HG03432 (cell line): Measurements from ENCODE around the gene RAB26.

Source experiments
- ATAC-seq: cut with Tn5 transposase; IDR thresholded peaks from one replicate; pipeline ENCODE4 v1.9.1; 2021; ENCODE audit warnings: mild to moderate bottlenecking, moderate library complexity; ENCODE audit not compliant: unreplicated experiment

Gene RAB26

GRCh38 chr16:2178321-2179106 lies 30.1 kb downstream of the RAB26 start:
- no peak for ATAC-seq

DNA sequence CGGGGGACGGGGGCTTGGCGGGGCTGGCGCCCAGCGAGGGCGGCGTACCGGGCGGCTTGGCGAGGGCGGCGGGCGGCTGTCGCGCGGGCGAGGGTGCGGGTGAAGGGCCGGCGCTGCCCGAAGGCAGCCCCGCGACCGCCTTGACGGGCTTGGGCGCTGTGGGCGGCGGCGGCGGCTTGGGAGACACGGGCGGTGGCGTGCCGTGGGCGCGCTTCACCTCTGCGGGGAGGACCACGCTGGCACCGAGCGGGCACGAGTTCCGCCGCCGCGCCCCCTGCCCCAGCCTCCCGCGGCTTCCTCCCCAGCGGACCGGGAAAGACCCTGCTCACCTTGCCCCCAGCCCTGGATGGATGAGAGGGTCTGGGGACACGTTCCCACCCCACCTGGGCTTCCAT lies 30.7 kb downstream of the RAB26 start:
- no peak for ATAC-seq

DNA sequence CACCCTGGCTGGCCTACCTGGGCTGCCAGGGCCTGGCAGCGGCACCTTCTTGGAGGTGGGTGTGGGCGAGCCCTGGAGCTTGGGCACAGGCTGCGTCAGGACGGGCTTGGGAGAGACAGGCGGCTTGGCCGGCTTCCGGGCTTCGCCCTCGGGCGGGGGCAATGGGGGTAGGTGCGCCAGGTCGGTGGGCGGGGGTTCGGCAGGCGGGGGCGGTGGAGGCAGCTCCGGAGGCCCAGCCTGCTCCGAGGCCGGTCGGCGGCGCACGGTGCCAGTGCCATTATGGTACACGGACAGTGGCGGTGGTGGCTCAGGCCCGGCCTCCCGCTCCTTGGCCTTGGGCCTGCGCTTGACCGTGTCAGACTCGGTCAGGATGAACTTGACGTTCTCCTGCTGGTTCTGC lies 31.2 kb downstream of the RAB26 start:
- no peak for ATAC-seq

GRCh38 chr16:2180461-2180860 lies 32.0 kb downstream of the RAB26 start:
- no peak for ATAC-seq

- no peak for ATAC-seq
Observed at GRCh38 chr16:2180962-2181923, 32.8 kb downstream of the RAB26 start.

- ATAC-seq = no peak
Observed at GRCh38 chr16:2181952-2182351, 33.5 kb downstream of the RAB26 start.

GRCh38 chr16:2183671-2184070 lies 35.2 kb downstream of the RAB26 start:
- ATAC-seq = no peak

GRCh38 chr16:2184346-2184745 lies 35.9 kb downstream of the RAB26 start:
- no peak for ATAC-seq

- no peak for ATAC-seq
Observed at GRCh38 chr16:2184962-2185361, 36.5 kb downstream of the RAB26 start.

DNA sequence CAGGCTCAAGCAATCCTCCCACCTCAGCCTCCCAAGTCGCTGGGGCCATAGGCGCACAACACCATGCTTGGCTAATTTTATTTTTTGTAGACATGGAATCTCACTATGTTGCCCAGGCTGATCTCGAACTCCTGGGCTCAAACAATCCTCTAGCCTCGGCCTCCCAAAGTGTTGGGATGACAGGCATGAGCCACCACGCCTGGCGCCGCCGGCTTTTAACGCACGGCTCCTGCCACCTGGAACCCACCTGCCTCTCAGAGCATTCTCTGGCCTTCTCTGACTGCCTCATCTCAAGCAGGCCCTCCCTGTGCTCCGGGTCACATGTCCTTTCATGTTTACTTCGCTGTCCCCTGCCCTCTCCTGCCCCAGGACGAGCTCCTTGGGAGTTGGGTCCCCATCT lies 37.6 kb downstream of the RAB26 start:
- ATAC-seq = no peak

GRCh38 chr16:2186505-2186904 lies 38.1 kb downstream of the RAB26 start:
- ATAC-seq = no peak

DNA sequence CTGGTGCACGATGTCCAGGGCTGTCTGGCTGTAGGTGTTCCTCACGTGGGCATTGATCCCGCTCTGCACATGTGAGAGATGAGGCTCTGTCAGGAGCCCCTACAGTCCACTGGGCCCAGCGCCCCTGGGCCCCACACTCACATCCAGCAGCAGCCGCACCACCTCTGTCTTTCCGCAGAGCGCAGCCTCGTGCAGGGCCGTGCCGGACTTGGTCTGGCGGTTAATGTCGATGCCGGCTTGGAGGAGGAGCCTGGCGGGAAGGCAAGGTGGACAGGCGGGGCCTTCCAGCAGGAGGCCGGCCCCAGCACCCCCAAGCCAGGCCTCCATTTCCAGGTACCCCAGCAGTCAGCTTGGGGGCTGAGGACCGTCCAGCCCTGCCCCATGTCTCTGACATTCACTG lies 38.8 kb downstream of the RAB26 start:
- no peak for ATAC-seq

DNA sequence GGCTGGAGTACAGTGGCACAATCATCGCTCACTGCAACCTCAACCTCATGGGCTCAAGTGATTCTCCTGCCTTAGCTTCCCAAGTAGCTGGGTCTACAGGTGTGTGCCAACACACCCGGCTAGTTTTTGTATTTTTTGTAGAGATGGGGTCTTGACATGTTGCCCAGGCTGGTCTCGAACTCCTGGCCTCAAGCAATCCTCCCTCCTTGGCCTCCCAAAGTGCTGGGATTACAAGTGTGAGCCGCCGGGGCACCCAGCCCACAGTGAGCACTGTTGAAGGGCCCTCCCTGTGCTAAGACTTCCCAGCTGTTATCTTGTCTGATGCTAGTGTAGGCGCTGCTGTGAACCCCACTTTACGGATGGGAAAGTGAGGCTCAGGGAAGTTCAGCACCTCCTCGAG lies 40.0 kb downstream of the RAB26 start:
- no peak for ATAC-seq

DNA sequence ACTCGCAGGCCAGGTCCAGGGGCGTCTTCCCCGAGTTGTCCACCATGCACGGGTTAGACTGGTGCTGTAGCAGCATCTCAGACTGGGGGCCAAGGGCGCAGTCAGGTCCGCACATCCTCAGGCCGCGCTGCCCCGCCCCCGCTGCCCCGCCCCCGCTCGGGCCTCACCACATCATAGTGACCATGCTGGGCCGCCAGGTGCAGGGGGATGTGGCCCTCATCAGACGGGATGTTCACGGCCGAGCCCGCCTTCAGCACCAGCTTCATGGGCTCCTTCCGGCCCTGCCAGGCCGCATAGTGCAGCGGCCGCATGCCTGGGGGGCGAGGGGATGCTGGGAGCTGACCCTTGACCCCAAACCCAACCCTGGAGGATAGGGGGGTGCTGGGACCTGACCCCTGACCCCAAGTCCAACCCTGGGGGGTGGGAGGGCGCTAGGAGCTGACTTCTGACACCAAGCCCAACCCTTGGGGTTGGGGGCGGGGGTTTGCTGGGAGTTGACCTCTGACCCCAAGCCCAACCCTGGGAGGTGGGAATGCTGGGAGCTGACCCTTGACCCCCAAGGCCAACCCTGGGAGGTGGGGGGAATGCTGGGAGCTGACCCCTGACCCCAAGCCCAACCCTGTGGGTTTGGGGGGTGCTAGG lies 40.9 kb downstream of the RAB26 start:
- no peak for ATAC-seq

GRCh38 chr16:2190002-2190658 lies 41.7 kb downstream of the RAB26 start:
- no peak for ATAC-seq

DNA sequence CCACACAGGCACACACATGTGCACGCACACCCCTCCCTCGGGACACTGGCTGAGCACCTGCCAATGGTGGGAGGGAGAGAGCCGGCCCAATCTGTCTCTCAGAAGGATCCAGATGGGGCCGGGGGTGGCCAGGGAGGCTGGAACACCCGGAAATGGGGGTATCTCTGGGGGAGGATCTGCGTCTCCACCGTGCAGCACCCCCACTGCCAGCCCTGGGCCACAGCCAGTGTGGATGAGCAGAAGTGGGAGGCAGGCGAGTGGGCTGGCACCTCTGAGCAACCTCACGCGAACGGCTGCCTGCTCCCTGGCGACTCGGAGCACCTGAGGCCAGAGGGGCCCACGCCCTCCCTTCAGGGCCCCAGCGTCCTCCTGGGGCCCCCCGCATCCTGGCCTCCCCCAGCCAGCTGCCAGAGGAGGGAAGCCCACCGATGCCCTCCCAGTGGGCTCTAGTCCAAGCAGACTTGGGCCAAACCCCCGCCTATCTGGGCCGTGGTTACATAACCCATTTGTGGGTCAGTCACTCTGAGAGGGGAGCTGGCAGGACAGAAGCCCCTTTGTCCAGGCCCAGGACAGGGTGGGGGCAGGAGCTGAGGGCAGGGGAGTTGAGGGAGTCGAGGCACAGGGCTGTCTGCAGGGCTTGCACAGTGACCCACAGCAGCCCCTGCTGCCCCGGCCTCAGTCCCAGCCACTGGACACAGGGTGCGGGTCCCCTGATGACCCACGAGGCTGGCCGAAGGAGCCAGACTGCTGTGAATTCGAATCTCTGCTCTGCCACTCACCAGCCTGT lies 42.4 kb downstream of the RAB26 start:
- ATAC-seq = no peak

- ATAC-seq = no peak
Observed at GRCh38 chr16:2191446-2191706, 43.0 kb downstream of the RAB26 start.

GRCh38 chr16:2194166-2194834 lies 45.9 kb downstream of the RAB26 start:
- no peak for ATAC-seq

DNA sequence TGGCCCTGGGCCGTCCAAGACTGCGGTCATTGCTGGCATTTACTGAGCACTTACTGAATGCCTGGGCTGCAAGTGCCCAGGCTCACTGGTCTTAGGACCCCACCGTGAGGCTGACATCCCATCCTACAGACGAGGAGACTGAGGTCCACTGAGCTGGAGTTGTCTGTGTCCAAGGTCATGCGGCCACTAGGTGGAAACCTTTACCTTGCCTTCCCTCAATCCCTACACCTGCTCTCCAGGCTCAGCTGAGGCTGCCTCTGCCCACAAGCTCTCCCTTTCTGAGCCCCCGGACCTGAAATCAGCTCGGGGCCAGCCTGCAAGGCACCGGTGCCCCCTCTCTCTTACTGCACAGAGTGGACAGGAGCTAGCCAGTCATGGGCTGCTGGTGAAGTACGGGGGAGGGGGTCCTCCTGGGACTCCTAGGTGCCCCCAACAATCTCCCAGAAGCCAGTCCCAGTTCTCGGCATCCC lies 46.5 kb downstream of the RAB26 start:
- ATAC-seq = no peak
